Astrocyte of the cerebellum (primary cell): ENCODE results near the gene SLC25A34.

Experiments used
- DNase-seq: peaks from one replicate; pipeline ENCODE4 v3.0.0-alpha.2; 2011; ENCODE audit warnings: low read depth
- H3K4me3 ChIP-seq: 2 replicates; pipeline ENCODE4 v1.5.1; 2011; ENCODE audit warnings: mild to moderate bottlenecking, low read depth, low read length, moderate library complexity
- in situ Hi-C: cut with HindIII; loops from 2 replicates; pipeline ENCODE4 v1.10.0; 2017; ENCODE audit warnings: low sequenced_read_pairs
- TF ChIP-seq, protein P1 (sequence below): IDR thresholded peaks from 2 replicates; pipeline ENCODE4 v1.5.1; 2012; ENCODE audit warnings: low read length, low read depth, moderate library complexity, mild to moderate bottlenecking; ENCODE audit errors: missing control alignments

SLC25A34 gene

DNA sequence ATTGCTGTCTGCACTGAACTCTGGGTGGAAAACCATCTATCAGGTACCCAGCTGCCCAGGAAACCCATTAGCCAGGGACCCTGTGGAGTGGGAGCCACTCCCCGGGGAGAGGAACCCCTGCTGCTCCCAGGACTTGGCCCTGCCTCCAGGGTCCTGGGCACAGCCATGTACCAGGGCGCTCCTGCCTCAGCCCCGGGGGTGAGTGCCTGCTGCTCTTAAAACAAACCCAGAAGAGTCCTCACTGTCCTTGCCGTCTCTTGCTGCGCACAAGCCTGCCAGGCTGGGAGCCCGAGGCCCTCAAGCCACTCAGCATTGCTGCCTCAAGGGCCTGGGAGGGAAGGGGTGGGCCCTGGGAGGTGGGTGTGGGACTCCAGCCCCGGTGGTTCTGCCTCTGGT lies 3.4 kb upstream of the SLC25A34 start:
- in situ Hi-C loops = no loop called here

DNA sequence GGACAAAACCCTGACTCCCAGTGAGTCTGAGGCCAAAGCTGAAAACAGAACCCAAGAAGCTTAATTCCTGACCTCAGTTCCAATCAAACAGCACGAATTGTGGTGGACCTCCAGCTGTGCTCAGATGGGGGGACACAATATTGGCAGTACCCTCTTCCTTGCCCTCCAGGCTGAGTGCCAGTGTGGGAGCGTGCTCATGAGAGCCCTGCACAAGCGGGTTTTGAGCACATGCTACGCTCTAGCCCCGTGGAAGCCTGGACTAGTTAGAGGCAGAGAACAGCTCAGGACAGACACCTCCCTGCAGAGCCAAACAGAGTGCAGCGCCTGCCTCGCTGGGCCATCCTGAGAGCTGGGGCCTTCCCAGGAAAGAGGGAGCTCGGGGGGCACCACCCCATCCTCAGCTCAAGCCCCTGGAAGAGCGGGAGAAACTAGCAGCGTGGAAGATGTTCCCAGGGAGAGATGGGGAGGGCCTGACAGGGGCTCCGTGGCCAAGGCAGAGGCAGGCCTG lies 2.8 kb upstream of the SLC25A34 start:
- TF ChIP-seq, protein P1, sequence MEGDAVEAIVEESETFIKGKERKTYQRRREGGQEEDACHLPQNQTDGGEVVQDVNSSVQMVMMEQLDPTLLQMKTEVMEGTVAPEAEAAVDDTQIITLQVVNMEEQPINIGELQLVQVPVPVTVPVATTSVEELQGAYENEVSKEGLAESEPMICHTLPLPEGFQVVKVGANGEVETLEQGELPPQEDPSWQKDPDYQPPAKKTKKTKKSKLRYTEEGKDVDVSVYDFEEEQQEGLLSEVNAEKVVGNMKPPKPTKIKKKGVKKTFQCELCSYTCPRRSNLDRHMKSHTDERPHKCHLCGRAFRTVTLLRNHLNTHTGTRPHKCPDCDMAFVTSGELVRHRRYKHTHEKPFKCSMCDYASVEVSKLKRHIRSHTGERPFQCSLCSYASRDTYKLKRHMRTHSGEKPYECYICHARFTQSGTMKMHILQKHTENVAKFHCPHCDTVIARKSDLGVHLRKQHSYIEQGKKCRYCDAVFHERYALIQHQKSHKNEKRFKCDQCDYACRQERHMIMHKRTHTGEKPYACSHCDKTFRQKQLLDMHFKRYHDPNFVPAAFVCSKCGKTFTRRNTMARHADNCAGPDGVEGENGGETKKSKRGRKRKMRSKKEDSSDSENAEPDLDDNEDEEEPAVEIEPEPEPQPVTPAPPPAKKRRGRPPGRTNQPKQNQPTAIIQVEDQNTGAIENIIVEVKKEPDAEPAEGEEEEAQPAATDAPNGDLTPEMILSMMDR = no peak
- no peak overlapping the region for H3K4me3 ChIP-seq
- in situ Hi-C loops = no loop called here
- DNase-seq = no peak

More for the DNA sequence above, 3.4 kb upstream of the SLC25A34 start:
- TF ChIP-seq, protein P1 = no peak
- H3K4me3 ChIP-seq = no peak overlapping the region
- DNase-seq = no peak

DNA sequence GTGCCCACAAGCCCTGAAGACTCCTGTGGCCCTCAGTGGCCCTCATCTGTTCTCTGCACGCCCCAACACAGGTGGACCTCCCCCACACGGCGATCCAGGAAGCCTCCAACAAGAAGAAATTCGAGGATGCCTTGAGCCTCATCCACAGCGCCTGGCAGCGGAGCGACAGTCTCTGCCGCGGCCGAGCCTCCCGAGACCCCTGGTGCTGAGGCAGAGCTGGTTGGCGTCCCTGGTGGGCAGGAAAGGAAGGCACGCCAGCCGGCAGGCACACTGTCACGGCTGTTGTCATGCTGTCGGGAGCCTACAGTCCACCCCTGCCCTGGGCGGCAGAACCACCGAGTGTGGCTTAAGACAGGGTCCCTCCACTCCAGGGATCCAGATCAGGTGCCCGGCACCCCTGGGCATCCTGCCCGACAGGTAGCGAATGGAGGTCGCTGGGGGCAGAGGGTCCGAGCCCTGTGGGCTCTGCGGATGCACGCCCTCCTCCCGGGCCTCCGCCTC lies 2.3 kb upstream of the SLC25A34 start:
- in situ Hi-C loops = no loop called here
- TF ChIP-seq, protein P1 = no peak
- no peak for DNase-seq
- H3K4me3 ChIP-seq = no peak overlapping the region

DNA sequence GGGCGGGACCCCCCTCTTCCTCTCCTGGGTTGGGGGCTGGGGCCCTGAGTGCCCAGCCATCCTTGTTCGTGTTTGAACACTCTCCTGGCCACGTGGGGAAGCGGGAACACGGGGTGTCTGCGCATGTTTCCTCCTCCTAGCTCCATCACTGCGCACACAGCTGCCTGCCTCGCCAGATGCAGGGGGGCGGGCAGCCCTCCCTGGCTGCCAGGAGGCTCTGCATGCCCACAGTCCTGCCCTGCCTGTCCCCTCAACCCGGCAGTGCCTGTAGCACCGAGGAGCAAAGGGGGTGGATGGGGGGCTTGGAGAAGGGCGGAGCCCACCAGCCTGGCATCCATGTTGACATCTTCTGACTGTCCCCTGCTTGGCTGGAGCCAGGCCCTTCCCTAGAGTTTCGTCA lies 1.8 kb upstream of the SLC25A34 start:
- no peak overlapping the region for H3K4me3 ChIP-seq
- in situ Hi-C loops = no loop called here
- DNase-seq = no peak
- TF ChIP-seq, protein P1 = no peak

DNA sequence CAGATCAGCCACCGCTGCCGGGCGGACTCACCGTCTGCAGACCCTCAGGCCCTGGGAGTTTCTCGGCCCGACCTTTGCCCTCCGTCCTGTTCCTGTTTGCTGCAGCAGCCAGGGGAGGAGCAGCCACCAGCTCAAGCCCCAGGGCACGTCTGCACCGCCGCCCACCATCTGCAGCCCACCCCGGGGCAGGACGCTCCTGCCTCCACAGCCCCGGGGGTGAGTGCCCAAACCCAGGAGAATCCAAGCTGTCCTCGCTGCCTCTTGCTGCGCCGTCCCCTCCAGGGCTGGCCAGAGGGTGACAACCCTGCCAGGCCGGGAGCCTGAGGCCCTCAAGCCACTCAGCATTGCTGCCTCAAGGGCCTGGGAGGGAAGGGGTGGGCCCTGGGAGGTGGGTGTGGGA lies 1.2 kb upstream of the SLC25A34 start:
- in situ Hi-C loops = no loop called here
- H3K4me3 ChIP-seq = no peak overlapping the region
- TF ChIP-seq, protein P1 = no peak
- DNase-seq = no peak

DNA sequence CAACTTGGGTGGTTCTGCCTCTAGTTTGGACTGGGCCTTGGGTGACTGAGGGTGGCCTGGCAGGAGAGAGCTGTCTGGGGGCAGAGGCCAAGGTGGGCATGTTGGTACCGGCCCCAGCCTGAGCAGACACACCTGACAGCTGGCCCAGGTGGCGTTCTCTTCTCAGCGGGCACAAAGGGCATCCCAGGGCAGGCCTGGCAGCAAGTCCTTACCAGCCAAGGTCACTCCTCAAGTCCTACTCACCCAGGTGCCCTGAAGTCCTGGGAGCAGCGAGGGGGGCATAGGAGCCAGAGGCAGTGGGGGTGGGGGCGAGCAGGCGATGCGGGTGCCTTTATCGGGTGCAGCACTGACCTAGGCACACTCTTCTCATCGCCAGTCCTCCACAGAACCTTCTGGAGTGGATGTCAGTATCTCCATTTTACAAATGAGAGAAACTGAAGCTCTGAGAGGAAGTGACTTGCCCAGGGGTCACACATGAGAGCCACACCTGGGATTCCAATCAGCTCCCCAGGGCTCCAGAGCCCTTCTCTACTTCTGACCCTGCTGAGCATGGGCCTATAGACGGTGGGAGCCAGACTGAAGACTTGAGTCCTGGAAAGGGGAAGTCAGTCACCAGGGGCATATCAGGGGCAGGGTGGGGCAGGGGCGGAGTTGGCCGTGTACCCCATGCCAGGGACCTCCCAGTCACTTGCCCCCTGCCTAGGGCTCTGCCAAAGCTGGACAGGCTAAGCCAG lies 587 bp upstream of the SLC25A34 start:
- TF ChIP-seq, protein P1 = no peak
- in situ Hi-C loops = no loop called here
- DNase-seq = no peak
- no peak overlapping the region for H3K4me3 ChIP-seq
